Neural cell (in vitro differentiated cells): ENCODE measurements around the gene EYS. TPM values are rescaled to one million over a fixed set of nuclear protein-coding genes. Genes with fewer than 3 reads are reported as not detected.

Experiments used
- H2AFZ ChIP-seq: fragments of 200-600, 300-800 bp; sonication (generic), shearing (Covaris generic); 2 replicates; pipeline ENCODE4 v1.6.0; 2014; ENCODE audit warnings: low read depth, mild to moderate bottlenecking, antibody characterized with exemption, low read length, moderate library complexity
- H3F3A ChIP-seq: fragments of 200-600 bp; shearing (Covaris generic); 2 replicates; pipeline ENCODE4 v1.6.1; 2016; ENCODE audit warnings: mild to moderate bottlenecking, moderate library complexity, mixed read lengths, antibody characterized with exemption, low read length; ENCODE audit not compliant: insufficient read depth, poor library complexity, severe bottlenecking
- H3K27ac ChIP-seq: fragments of 200-600, 300-800 bp; sonication (generic), shearing (Covaris generic); 2 replicates; pipeline ENCODE4 v1.5.1; 2014; ENCODE audit warnings: mild to moderate bottlenecking, low read length, moderate library complexity
- H3K27me3 ChIP-seq: fragments of 300-800, 200-600 bp; sonication (generic), shearing (Covaris generic); 2 replicates; pipeline ENCODE4 v1.6.0; 2014; ENCODE audit warnings: mild to moderate bottlenecking, low read depth, low read length, moderate library complexity; ENCODE audit not compliant: insufficient read depth
- H3K36me3 ChIP-seq: fragments of 300-800, 200-600 bp; sonication (generic), shearing (Covaris generic); 2 replicates; pipeline ENCODE4 v1.5.1; 2014; ENCODE audit warnings: mild to moderate bottlenecking, antibody characterized with exemption, low read length, moderate library complexity; ENCODE audit not compliant: insufficient read depth
- H3K4me2 ChIP-seq: fragments of 300-800, 200-600 bp; sonication (generic), shearing (Covaris generic); 2 replicates; pipeline ENCODE4 v1.6.0; 2014; ENCODE audit warnings: mild to moderate bottlenecking, low read length
- H3K4me3 ChIP-seq: fragments of 300-800, 200-600 bp; sonication (generic), shearing (Covaris generic); 2 replicates; pipeline ENCODE4 v1.5.1; 2014; ENCODE audit warnings: mild to moderate bottlenecking, low read length, moderate library complexity
- H3K79me2 ChIP-seq: fragments of 200-600 bp; shearing (Covaris generic); replicated peaks from 2 replicates; pipeline ENCODE4 v1.6.0; 2014; ENCODE audit warnings: mild to moderate bottlenecking, low read length, moderate library complexity; ENCODE audit not compliant: insufficient read depth
- H3K9ac ChIP-seq: fragments of 300-800, 200-600 bp; sonication (generic), shearing (Covaris generic); 2 replicates; pipeline ENCODE4 v1.6.1; 2016; ENCODE audit warnings: mild to moderate bottlenecking, low read length, mixed read lengths
- H3K9me2 ChIP-seq: fragments of 200-600 bp; shearing (Covaris generic); 2 replicates; pipeline ENCODE4 v1.6.1; 2016; ENCODE audit warnings: mild to moderate bottlenecking, low read length, mixed read lengths; ENCODE audit not compliant: insufficient read depth
- H3K9me3 ChIP-seq: fragments of 200-600, 300-800 bp; sonication (generic), shearing (Covaris generic); 2 replicates; pipeline ENCODE4 v1.6.1; 2016; ENCODE audit warnings: mild to moderate bottlenecking, mixed run types, low read length, moderate library complexity, mixed read lengths
- H4K20me1 ChIP-seq: fragments of 200-600 bp; shearing (Covaris generic); 2 replicates; pipeline ENCODE4 v1.6.1; 2016; ENCODE audit warnings: mild to moderate bottlenecking, mixed run types; ENCODE audit not compliant: insufficient read depth
- CTCF ChIP-seq: fragments of 450-650 bp; IDR thresholded peaks from 2 replicates; pipeline ENCODE4 v1.5.1; 2014; ENCODE audit warnings: antibody characterized with exemption, mild to moderate bottlenecking, moderate library complexity; ENCODE audit not compliant: poor library complexity, severe bottlenecking
- EP300 ChIP-seq: fragments of 450-650 bp; conservative IDR thresholded peaks from 2 replicates; pipeline ENCODE4 v1.6.1; 2014; ENCODE audit warnings: antibody characterized with exemption, mild to moderate bottlenecking, moderate library complexity; ENCODE audit not compliant: poor library complexity, severe bottlenecking
- EZH2 ChIP-seq: fragments of 200-600, 300-800 bp; shearing (Covaris generic), sonication (generic); IDR thresholded peaks from 2 replicates; pipeline ENCODE4 v1.6.1; 2014; ENCODE audit warnings: antibody characterized with exemption, low read length, borderline replicate concordance, mild to moderate bottlenecking; ENCODE audit not compliant: insufficient read depth, poor library complexity, severe bottlenecking
- MXI1 ChIP-seq: fragments of 450-650 bp; conservative IDR thresholded peaks from 2 replicates; pipeline ENCODE4 v1.6.1; 2014; ENCODE audit warnings: antibody characterized with exemption, mild to moderate bottlenecking; ENCODE audit not compliant: poor library complexity, severe bottlenecking
- POLR2AphosphoS5 ChIP-seq: IDR thresholded peaks from 2 replicates; pipeline ENCODE4 v1.6.1; 2012
- RAD21 ChIP-seq: fragments of 450-650 bp; conservative IDR thresholded peaks from 2 replicates; pipeline ENCODE4 v1.6.1; 2014; ENCODE audit warnings: antibody characterized with exemption, mild to moderate bottlenecking, moderate library complexity
- SMC3 ChIP-seq: fragments of 450-650 bp; conservative IDR thresholded peaks from 2 replicates; pipeline ENCODE4 v1.6.1; 2014; ENCODE audit warnings: antibody characterized with exemption, mild to moderate bottlenecking, moderate library complexity; ENCODE audit not compliant: poor library complexity
- TAF1 ChIP-seq: IDR thresholded peaks from 2 replicates; pipeline ENCODE4 v1.6.1; 2012; ENCODE audit warnings: low read depth
- polyA plus RNA-seq: library from polyadenylated mRNA; depleted of rRNA; stranded (reverse); fragments of >200 nt; gene quantifications from 2 replicates; pipeline ENCODE4 v1.2.3, GENCODE V29; 2014
- TF ChIP-seq, protein P1 (sequence below): IDR thresholded peaks from 2 replicates; pipeline ENCODE4 v1.6.1; 2012; ENCODE audit warnings: borderline replicate concordance

EYS gene
- polyA plus RNA-seq, 1 donor from 2014 or later: 0.38 TPM

DNA sequence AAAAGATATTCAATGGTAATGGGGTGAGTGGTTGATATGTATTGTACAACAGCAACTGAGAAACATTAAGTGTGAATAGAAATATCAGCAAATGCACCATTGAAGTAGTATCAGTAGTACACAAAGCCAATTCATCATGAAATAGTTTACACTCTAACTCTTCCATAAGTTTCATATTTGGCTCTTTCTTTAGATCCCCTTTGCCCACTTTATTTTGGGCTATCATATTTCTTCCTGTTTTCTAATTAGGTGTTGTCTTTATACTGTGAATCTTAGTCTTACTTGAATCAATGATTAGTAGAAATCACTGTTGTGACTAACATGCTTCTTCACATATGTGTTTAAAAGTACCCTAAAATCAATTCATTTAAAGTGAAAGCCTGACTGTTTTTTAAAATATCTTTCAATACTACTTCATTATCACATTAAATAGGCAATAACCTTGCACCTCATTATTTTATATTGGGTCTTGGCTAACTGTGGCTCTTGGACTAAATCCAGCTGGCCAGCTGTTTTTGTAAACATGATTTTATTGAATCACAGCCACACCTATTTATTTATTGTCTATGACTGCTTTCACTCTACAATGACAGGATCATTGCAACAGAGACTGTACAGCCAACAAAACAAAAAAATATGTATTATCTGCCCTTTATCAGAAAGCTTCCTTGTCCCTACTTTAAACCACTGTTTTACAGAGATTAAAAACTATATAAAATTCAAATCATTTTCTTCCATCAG lies 38.9 kb downstream of the EYS start:
- no peaks in the 10 kb centered on the region for H3K9me3 ChIP-seq
- no peaks in the 10 kb centered on the region for H3K36me3 ChIP-seq
- H3K27me3 ChIP-seq: no peaks in the 10 kb centered on the region
- no peaks in the 10 kb centered on the region for H3K9me2 ChIP-seq
- TF ChIP-seq RAD21: no peak
- TF ChIP-seq EZH2: no peak
- TF ChIP-seq, protein P1, sequence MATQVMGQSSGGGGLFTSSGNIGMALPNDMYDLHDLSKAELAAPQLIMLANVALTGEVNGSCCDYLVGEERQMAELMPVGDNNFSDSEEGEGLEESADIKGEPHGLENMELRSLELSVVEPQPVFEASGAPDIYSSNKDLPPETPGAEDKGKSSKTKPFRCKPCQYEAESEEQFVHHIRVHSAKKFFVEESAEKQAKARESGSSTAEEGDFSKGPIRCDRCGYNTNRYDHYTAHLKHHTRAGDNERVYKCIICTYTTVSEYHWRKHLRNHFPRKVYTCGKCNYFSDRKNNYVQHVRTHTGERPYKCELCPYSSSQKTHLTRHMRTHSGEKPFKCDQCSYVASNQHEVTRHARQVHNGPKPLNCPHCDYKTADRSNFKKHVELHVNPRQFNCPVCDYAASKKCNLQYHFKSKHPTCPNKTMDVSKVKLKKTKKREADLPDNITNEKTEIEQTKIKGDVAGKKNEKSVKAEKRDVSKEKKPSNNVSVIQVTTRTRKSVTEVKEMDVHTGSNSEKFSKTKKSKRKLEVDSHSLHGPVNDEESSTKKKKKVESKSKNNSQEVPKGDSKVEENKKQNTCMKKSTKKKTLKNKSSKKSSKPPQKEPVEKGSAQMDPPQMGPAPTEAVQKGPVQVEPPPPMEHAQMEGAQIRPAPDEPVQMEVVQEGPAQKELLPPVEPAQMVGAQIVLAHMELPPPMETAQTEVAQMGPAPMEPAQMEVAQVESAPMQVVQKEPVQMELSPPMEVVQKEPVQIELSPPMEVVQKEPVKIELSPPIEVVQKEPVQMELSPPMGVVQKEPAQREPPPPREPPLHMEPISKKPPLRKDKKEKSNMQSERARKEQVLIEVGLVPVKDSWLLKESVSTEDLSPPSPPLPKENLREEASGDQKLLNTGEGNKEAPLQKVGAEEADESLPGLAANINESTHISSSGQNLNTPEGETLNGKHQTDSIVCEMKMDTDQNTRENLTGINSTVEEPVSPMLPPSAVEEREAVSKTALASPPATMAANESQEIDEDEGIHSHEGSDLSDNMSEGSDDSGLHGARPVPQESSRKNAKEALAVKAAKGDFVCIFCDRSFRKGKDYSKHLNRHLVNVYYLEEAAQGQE: no peak
- TF ChIP-seq TAF1: no peak
- no peak for TF ChIP-seq EP300
- TF ChIP-seq MXI1: no peak
- no peak for TF ChIP-seq CTCF
- TF ChIP-seq SMC3: no peak
- TF ChIP-seq POLR2AphosphoS5: no peak
- no peaks in the 10 kb centered on the region for H4K20me1 ChIP-seq
- H3K4me3 ChIP-seq: no peak overlapping the region
- no peaks in the 10 kb centered on the region for H3K79me2 ChIP-seq
- no peak overlapping the region for H3K9ac ChIP-seq
- H2AFZ ChIP-seq: no peak overlapping the region
- H3K27ac ChIP-seq: no peak overlapping the region
- no peak overlapping the region for H3K4me2 ChIP-seq
- H3F3A ChIP-seq: no peaks in the 10 kb centered on the region

GRCh38 chr6:65650086-65650485 lies 56.9 kb downstream of the EYS start:
- Histone ChIP-seq H3K9me2 (no peaks in the 10 kb centered on the region), H3K4me3 (no peak overlapping the region), H2AFZ (no peak overlapping the region), H3K4me2 (no peak overlapping the region), H3K27me3 (no peaks in the 10 kb centered on the region), H4K20me1 (no peaks in the 10 kb centered on the region), H3K9ac (no peak overlapping the region), H3F3A (no peaks in the 10 kb centered on the region), H3K27ac (no peak overlapping the region), H3K79me2 (no peaks in the 10 kb centered on the region), H3K9me3 (no peaks in the 10 kb centered on the region), H3K36me3 (no peaks in the 10 kb centered on the region)
- no peak for TF ChIP-seq MXI1
